HG02870 (cell line): ENCODE results near the gene ANKRD28.
"Not testable (repeated sequence)": the region's sequence is repeated elsewhere in the genome, so short reads cannot be mapped to it uniquely, and the experiment has no call there.

ENCODE experiments used
- ATAC-seq: cut with Tn5 transposase; IDR thresholded peaks from one replicate; pipeline ENCODE4 v1.9.1; 2021; ENCODE audit warnings: mild to moderate bottlenecking, moderate library complexity; ENCODE audit not compliant: unreplicated experiment

The ANKRD28 gene

DNA sequence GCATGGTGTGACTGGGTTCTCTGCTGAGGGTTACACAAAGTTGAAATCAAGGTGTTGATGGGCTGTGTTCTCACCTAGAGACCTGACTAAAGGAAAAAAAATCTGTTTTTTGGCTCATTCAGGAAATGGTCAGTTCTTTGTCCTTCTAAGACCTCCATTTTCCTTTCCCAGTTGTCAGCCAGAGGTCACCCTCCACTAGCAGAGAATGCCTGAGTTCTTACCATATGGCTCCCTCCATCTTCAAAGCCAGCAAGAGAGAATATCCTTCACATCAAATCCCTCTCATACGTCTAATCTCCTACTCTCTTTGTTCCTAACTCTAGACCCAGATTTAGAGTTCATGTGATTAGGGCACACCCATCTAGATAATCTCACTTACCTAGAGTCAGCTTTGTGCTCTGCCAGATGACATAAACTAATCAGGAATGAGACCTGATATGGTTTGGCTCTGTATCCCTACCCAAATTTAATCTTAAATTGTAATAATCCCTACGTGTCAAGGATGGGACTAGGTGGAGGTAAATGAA is 19.4 kb downstream of the ANKRD28 start:
- ATAC-seq, result no peak

DNA sequence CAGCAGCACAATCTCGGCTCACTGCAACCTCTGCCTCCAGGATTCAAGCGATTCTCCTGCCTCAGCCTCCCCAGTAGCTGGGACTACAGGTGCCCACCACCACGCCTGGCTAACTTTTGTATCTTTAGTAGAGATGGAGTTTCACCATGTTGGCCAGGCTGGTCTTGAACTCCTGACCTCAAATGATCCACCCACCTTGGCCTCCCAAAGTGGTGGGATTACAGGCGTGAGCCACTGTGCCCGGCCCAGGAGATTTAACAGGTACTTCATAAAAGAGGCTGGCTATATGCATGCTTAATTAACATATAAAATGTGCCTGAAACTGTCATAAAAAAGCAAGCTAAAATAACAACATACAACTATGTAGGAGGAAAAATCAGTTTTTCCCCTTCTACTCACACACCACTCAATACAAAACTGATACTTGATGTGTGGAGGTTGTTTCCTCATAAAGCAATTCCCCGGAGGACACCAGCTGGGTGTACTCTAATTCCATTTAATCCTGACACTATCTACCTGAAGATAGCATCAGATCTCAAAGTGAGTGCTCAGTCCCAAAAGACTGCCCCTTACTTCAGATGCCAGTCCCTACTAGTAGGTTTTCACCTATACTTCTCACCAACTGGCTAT is 22.7 kb downstream of the ANKRD28 start:
- ATAC-seq, result peak; percentile 83

GRCh38 chr3:15771444-15771843 is 26.3 kb downstream of the ANKRD28 start:
- no peak for ATAC-seq

DNA sequence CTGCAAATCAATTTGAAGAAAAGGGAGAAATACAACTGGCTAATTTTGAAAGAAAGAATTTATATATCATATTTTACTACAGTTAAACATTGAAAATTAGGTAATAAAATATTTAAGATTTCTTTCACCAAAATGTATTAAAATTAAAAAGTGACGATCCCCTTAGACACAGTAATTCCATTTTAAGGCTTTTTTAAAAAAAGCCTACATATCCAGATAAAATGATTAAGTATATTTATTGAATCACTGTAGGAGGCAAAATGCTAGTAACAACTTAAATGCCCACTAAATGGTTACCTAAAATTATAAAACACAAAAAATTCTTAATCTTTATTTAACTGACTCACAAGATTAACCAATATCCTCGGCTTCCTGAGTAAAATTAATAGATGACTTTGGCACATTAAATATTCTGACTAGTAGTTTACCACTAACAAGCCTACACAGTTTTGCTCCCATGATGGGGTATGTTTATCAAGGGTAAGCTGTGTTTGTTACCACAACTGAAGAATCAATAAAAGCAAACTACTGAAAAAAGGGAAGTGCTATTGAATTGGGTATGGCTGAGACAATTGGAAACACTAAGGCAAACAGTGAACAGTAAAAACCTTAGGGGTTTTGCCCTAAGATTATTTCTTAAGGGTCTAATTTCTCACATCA is 28.4 kb downstream of the ANKRD28 start:
- ATAC-seq, result no peak

DNA sequence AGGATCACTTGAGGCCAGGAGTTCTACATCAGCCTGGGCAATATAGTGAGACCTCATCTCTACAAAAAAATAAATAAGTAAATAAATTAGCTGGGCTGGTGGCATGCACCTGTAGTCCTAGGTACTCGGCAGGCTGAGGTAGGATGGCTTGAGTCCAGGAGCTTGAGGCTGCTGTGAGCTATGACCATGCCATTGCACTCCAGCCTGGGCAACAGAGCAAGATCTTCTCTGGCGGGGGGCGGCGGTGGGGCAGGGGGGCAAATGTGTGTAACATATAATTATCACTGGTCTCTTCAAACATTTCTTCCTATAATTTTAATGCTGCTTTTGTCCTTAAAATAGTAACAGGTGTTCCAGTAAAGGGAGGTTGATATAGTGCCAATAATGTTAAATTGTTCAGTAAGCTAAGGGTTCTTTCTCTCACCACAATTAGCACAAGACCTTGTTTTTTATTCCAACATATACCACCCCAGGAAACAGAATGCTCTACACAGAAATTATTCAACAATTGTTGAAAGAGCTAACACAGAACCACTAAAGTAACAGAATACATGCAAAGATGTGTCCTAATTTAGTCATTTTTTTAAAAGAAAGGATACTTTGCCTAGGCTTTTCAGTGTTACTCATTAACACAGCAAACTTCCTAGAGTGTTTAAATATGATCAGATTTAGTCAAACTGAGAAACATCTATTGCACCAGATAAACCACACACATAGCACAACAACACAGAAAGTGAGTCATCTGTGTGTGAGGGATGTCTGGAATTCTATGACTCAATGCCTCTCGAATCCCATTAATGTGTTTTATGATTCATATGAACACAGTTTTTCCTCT is 29.1 kb downstream of the ANKRD28 start:
- peak; percentile 86 for ATAC-seq

DNA sequence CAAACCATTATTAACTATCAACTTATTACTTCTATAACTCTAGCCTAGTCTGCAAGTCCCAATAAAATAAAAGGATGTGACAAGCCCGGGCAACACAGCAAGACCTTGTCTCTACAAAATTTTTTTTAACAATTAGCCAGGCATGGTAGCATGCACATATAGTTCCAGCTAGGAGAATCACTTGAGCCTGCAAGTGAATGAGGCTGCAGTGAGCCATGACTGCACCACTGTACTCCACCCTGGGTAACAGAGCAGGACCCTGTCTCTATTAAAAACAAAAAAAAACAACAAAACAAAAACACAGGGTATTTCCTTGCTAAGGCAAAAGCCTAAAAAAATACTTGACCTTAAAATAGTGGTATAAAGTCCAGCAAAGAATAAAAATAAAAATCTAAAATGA is 31.4 kb downstream of the ANKRD28 start:
- no peak for ATAC-seq

- ATAC-seq, result no peak
Observed at GRCh38 chr3:15758295-15758694, 39.5 kb downstream of the ANKRD28 start.

DNA sequence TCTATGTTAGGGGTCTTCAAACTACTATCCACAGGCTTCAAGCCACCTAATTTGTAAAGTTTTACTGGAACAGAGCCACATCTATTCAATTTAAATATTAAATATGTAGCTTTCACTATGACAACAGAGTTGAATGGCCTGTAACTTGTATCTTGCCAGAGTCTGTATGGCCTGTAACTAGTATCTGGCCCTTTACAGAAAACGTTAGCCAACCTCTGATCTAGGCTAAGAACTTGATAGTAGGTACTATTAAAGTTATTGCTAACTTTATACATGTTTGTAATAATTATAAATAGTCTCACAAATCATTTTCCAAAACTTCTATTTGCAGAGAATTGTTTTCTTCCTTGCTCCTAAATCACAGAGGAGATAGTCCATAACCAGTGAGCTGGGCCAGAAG is 40.0 kb downstream of the ANKRD28 start:
- no peak for ATAC-seq

DNA sequence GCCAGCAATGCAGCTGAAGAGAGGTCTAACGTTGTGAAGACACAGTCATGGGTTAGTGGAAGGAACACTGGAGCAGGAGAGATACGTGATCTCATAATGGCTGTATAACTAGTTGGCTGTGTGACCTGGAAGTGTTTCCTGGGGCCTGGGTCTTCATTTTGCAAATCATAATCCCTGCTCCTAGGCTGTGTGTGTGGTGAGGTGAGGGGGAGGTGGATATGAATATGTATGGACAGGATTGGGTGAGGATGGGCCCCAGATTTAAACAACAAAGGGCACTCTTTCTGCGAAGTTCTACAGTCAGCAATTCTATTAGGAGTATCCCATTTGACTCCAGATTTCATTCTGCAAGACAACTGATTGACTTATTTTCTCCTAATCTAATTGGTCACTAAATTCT is 41.3 kb downstream of the ANKRD28 start:
- no peak for ATAC-seq

DNA sequence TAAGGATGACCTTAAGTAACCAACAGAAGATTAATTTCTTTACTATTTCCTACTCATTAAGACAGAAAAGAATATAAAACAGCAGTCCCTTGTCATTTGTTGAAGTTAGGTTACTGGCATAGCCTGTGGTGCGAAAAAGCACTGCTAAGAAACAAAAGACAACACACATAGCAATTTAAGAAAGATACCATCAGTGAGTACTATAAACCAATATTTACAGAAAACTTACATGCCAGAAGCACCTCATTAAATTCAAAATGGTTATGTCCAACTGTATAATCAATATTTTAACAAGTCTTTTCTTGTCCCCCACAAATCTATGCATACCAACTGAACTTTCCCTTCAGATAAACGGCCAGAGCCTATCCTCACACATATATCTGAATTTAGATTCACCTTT is 42.0 kb downstream of the ANKRD28 start:
- ATAC-seq, result no peak

DNA sequence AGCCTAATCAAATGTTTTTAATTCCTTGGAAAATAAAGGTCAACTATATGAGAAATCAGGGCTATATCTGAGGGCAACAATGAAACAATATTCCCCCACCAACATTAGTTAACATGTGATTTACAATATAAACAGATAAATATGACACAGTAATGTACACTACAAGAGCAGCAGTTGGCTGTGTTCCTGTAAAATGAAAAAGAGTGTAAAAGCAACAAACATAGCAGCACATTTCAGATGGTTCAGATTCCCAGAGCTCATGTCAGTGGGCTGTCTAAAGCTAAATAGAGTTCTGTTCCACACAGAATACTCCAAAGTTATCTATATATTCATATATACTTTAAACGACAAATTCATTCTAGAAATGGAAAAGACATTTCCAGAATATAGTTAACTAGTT is 42.6 kb downstream of the ANKRD28 start:
- ATAC-seq, result no peak

DNA sequence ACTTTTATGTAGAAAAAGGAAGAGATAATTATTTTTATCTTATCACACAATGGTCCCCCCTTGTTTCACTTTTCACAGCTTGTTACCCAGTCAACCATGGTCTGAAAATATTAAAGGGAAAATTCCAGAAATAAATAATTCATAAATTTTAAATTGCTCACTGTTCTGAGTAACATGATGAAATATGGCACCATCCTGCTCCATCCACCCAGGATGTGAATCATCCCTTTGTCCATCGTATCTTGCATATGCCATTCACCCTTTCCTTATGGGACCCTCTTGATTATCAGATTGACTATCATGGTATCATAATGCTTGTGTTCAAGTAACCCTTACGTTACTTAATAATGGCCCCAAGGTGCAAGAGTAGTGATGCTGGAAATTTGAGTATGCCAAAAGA is 43.7 kb downstream of the ANKRD28 start:
- ATAC-seq, result no peak

GRCh38 chr3:15753056-15753710 is 44.6 kb downstream of the ANKRD28 start:
- ATAC-seq, result no peak

DNA sequence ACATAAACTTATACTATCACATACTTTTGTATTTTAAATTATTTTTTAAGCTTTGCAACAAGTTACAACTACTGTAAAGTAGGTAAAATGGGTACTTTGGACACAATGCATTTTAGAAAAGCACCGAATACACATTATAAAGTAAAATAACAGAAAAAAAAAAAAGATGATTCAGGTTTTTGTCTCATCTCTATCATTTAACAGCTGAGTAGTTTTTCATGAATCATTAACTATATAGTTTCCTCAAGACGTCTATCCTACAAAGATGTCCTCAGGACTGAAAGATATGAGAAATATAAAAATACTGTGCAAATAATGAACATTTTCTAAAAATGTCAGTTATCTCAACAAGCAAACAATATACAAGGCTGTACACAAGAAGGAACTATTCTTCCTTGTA is 46.9 kb downstream of the ANKRD28 start:
- no peak for ATAC-seq

DNA sequence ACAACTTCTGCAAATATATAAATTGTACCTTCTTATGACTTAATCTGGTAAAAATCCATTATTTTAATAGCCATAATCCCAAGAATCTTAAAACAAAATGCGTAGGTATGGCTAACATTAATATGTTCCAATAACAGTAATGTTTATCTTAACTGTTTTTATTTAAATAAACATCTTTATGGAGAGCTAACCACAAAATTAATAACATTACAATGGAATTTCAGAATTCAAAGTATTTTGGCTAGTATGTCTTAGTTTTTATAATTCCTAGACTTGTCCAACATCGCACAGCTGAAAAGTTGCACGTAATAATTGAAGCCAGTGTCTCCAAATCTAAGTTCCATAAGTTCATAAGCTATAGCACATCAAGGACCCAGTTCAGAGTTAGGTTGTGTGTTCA is 47.6 kb downstream of the ANKRD28 start:
- ATAC-seq, result no peak

- not testable (repeated sequence) for ATAC-seq
Observed at GRCh38 chr3:15745896-15746295, 51.9 kb downstream of the ANKRD28 start.

DNA sequence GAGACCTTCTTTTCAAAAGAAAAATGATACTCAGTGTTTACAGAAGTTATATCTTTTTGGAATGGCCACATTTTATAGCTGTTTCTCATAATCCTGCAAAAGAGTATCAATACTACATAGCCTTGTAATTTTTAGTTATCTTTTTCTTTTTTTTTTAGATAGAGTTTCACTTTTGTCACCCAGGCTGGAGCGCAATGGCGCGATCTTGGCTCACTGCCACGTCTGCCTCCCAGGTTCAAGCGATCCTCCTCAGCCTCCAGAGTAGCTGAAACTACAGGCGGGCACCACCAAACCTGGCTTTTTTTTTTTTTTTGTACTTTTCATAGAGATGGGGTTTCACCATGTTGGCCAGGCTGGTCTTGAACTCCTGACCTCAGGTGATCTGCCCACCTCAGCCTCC is 53.6 kb downstream of the ANKRD28 start:
- no peak for ATAC-seq

DNA sequence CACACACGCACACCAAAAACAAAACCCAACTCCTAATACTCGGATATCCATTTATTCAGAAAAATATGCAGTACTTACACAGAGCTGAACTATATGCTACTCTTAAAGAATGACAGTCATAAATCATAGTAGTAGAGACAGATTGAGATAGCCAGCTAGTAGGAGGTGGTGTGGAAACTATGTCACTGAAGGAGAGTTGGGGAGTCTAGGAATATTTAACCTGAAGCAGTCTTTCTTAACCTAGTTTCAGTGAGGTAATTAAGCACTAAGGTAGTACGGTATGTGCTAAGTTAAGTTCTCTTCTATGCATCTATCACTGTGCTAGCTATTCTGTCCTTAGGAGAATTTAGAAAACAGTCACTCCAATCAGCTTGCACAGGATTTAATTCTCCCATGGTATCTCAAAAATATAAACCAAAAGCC is 54.2 kb downstream of the ANKRD28 start:
- no peak for ATAC-seq

DNA sequence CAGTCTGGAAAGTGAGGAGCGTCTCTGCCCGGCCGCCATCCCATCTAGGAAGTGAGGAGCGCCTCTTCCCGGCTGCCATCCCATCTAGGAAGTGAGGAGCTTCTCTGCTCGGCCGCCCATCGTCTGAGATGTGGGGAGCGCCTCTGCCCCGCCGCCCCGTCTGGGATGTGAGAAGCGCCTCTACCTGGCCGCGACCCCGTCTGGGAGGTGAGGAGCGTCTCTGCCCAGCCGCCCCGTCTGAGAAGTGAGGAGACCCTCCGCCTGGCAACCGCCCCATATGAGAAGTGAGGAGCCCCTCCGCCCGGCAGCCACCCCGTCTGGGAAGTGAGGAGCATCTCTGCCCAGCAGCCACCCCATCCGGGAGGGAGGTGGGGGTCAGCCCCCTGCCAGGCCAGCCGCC is 55.5 kb downstream of the ANKRD28 start:
- ATAC-seq, result not testable (repeated sequence)

DNA sequence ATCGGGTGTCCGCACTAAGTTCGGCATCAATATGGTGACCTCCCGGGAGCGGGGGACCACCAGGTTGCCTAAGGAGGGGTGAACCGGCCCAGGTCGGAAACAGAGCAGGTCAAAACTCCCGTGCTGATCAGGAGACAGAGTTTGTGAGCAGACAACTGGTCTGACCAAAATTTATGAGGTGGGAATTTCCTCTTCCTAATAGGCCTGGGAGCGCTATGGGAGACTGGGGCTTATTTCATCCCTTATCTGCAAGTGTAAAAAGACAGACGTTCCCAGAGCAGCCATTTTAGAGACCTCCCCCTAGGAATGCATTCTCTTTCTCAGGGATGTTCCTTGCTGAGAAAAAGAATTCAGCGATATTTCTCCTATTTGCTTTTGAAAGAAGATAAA is 59.2 kb downstream of the ANKRD28 start:
- ATAC-seq, result not testable (repeated sequence)

DNA sequence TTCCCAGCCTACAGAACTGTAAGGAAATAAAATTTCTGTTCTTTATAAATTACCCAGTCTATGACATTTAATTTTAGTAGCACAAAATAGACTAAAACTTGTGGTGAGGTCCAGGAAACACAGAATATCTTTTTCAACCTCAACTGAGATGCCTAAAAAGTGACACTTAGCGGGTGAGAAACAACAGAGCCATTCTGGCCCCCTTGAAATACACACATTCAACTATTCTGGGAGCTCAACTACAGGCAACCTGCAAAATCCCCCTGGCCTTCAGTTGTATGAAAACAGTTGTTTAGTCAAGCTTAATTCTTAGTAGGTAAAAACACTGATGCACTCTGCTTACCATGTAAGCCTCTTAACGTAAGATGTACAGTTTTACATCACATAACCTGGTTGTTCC is 66.8 kb downstream of the ANKRD28 start:
- no peak for ATAC-seq
